GF-D8 (cell line): ENCODE data around the gene OTOG.

ENCODE experiments used
- DNase-seq: peaks from one replicate; lab custom pipeline; 2025; lab: John Stamatoyannopoulos, UW

The OTOG gene

DNA sequence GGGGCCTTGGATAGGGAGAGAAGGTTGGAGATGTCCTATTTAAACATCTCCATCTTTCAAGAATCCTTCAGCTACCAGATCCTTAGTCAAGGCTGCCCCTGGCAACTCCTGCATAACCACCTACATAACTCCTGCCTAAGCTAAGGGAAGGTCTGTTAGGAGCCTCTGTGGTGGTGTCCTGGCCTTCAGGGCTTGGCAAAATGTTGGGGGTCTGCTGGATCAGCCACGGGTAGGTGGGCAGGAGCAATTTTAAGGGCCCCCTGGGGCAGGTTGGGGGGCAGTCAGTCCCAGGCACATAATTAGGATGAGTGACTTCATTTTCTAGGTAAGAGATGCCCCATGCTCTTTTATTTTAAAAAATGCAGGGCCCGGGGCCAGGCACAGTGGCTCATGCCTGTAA is 28.7 kb upstream of the OTOG start:
- no peak for DNase-seq

GRCh38 chr11:17519061-17519885 is 27.8 kb upstream of the OTOG start:
- DNase-seq = no peak

DNA sequence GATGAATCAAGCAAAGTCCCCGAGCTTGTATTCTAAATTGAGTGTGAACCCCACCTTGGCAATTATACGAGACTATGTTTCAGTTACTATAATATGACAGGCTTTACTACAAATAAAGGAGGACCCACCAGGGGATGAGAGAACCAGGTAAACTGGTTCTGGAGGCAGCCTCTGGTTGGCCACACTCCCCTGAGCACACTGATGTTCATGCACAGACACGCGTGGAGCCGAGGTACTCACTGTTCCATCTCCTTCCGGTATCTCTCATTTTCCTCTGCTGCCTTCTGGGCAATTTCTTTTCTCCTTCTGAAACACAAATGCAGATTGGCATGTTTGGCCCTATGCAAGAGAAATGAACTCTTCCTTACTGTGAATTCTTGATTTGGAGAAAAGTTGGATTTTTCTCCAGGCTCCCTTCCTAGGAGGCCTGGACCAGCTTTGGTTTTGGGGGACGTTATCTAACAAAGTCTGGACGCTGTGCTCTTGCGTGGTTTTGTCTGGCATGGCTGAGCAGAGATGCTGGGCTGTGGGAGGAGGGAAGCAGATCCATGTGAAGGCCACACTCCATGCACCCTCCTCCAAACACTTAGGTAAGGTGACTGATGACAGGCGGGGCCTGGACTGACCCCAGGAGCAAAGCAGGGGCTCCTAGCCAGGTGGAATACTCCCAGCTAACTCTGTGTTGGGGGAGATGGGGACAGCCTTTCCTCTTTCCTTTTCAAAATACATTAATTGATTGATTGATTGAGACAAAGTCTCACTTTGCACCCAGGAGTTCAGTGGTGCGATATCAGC is 25.8 kb upstream of the OTOG start:
- DNase-seq = no peak

DNA sequence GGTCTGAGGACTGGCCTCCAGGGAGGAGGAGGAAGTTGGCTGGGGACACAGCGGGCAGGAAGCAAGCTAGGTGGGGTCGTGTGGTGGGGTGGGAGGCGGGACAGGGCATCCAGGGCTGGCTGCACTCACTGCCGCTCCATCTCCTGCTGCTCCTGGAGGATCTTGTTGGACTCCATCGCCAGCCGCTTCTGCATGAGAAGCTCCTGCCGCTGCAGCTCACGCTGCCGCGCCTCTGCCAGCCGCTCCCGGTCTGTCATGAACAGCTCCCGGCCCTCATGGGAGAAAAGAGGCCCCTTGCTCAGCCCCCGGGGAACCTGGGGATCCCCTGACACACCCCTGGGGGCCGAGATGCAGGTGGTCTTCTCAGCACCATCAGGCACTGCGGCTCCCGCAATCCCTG is 24.4 kb upstream of the OTOG start:
- DNase-seq = no peak

- no peak for DNase-seq
Observed at GRCh38 chr11:17524221-17524620, 22.8 kb upstream of the OTOG start.

- DNase-seq = no peak
Observed at GRCh38 chr11:17525570-17525969, 21.5 kb upstream of the OTOG start.

GRCh38 chr11:17526326-17526725 is 20.7 kb upstream of the OTOG start:
- DNase-seq = no peak

- DNase-seq = no peak
Observed at GRCh38 chr11:17526931-17527627, 20.0 kb upstream of the OTOG start.

GRCh38 chr11:17527628-17527995 is 19.4 kb upstream of the OTOG start:
- DNase-seq = no peak

DNA sequence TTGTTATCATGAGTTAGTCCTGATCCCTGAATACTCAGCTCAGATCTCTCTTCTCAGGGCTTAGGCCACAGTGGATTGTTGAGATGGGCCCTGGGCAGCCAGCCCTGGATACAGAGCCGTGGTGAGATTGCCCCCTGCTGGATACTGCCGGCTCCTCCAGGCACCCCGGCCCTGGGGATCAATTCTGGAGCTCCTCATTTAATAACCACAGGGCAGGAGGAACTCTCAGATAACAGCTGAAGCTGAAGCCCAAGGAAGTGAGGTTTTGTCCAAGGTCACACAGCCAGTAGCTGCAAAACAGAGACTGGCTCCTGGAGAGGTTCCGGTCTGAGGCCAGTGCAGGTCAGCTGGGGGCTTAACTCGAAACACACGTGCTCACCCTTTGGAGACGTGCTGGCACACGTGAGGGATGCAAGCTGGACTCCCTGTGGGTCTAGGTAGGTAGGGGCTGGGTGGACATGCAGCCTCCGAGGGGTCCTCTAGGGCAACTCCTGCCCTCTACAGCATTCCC is 18.8 kb upstream of the OTOG start:
- no peak for DNase-seq

DNA sequence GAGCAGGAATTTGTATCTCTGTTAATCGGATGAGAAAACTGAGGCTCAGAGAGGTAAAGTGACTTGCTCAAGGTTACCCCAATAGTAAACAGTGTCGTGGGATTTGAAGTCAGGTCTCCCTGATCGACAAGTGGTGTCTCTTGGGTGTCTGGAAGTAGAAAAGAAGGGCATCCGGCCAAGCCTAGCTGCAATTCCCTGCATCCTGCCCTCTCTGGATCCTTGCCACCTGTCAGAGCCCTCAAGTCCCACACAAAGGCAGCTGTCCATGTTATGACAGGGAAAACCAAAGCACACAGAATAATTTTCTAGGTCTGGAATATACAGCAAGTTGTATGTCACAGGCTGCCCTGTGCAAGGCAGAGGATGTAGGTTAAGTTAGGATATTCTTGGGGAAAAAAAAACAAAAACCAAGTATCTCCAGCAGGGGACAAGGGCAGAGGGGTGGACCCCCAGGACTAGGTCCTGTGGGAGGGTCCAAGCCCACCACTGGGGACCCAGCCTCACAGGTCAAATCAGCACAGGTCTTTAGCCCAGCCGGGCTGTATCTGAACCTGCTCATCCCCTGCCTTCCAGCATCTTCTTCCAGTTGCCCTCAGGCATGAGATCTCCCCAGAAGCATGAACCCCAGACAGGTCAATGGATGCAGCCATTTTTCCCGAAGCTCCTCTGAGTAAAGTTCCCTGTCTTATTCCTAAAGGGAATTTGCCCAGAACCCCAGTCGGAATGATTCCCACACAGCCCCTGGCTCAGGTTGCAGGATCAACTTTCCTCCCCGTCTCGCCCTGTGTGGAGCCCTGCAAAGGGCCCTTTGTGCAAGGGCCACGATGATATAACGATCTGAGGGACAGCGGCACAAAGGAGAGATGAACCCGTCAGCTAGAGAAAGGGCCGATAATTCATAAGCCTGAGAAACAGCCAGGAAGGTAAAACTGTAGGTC is 17.9 kb upstream of the OTOG start:
- no peak for DNase-seq

DNA sequence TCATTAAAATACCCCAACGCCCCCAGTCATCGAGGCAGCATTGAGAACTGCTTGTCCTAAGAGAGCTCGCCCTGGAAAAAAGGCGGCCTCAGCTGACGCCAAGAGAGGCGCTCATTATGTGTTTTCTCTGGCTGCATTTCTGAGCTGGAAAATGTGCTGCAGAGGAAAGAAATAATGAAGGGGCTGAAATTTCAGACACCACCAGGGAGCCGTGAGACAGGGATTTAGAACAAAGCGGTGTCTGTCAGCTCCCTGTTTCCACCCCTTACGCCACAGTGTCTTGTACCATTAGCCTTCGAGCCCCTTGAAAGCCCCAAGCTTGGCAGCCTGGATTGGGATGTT is 17.2 kb upstream of the OTOG start:
- DNase-seq = no peak

DNA sequence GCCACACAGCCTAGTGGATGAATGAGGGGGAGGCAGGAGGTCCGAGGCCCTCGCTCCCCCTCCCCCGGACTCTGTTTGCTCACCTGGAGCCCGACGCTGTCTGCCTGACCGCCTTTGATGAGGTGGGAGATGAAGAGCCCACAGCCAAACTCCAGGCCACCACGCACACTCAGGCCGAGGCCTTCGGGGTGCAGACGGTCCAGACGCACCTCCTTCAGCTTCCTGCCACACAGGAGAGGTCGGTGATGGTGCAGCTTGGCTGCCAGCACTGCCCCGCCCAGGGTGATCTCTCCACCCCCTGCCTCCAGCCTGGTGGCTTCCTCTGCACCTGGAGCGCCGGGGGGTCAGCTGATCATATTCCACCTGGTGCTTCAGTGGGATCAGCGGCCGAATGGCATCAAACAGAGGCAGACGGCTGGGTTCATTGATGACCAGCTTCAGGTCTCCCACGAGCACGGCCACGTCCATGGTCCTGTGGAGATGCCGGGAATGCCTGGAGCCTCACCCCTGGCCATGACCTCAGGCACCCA is 15.9 kb upstream of the OTOG start:
- no peak for DNase-seq

- no peak for DNase-seq
Observed at GRCh38 chr11:17531636-17532113, 15.4 kb upstream of the OTOG start.

GRCh38 chr11:17532784-17533183 is 14.3 kb upstream of the OTOG start:
- no peak for DNase-seq

DNA sequence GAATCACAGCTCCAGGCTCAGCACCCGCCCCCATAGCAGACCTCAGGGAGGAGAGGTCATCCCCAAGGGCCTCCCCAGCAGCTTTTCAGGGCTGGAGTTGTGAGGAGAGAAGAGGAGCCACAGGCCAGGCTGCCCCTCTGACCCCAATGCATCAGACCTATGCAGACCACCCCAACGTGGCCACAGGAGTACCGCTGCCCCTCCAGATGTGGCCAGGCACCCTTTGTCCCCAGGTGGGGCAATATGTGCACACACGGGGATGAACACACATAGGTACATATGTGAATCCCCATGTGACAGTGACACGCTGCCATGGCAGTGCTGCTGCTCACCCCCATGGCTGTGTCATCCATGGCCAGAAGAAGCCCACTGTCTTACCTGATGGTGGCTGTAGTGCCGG is 13.7 kb upstream of the OTOG start:
- DNase-seq = no peak

DNA sequence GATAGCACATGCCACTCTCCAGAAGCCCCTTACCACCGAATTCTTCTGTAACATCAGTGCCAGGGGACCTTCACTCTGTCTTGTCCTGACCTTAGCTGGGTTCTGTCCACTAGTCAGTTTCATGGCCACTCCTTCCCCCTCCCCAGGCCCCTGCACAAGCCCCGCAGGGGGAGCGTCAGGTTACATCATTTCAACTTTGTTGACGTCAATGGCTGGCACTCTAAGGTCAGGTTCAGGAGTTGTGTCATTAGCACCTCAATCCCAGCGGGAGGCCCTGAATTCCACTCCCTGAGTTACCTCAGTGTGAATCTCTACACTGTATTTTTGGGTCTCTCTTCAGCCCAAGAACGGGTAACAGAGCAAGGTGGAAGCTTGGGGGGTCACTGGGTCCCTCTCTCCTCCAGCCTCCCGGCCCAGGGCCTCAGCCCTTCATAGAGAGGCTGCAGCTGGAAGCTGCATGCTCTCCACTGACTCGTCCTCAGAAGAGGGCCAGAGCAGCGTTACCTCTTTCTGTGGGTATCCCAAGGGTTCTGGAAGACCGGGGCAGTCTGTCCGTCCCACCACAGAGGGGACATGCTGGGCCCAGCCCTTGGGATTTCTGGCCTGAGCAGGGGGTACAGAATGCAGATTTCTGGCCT is 13.2 kb upstream of the OTOG start:
- no peak for DNase-seq

GRCh38 chr11:17535488-17535887 is 11.6 kb upstream of the OTOG start:
- DNase-seq = no peak

DNA sequence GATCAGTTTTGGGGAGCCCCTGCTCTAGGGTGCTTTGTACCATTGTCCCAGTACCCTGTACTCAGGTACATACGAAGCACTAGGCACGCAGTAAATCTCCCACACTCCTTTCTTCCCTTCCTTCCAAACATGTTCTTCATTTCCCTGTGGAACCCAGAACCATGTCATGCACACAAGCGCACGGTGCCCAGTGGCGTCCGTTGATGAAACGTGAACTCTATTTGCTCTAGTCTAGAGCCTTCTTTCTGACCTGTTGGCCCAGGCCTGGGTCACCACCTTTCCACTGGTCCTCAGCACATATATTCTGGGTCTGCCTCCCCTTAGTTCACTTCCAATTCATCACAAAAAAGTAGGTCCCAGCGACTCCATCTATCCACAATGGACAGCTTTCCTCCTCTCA is 9.8 kb upstream of the OTOG start:
- DNase-seq = no peak

DNA sequence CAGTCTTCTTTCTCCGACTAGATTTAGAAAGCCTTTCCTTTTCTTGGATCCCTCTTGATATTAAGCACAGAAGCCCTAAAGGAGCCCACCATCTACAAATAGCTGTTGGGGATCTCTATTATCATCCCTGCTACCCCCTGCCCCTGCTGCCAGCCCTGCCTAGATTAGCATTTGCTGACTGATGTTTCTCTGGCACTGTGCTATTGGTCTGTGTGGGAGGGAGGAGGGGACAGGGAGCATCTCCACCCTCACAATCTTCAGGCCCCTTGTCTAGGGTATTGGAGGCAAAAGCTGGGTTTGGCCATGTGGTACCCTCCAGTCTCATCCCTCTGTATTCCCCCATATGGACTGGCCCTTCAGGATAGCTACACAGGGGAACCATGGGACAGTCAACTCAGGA is 9.0 kb upstream of the OTOG start:
- DNase-seq = no peak

DNA sequence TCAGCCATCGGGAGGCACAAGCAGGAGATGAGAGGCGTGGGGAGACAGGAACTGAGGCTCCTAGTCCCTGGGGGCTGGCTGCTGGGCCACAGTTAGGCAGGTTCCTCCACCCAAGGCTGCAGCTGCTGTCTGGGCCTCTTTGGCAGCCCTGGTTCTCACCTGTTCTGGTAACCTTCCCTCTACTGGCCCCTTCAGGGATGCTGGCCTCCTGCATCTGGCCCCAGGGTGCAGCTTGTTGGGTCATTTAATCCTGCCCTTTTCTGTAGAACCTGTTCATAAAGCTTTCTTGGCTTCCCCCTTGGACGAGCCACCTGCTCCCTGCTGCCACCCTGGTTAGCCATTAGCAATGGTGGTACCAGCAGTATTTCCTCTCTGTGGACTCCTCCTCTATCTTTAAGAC is 8.3 kb upstream of the OTOG start:
- no peak for DNase-seq
